CD14-positive monocyte (primary cell): ENCODE results near the gene SNX8. TPM values are rescaled to one million over a fixed set of nuclear protein-coding genes. Genes with fewer than 3 reads are reported as not detected.

Source experiments
- DNase-seq, 3 donors: peaks; one replicate each; pipeline ENCODE4 v3.0.0-alpha.2; 2011 to 2022
- H2AFZ ChIP-seq: 2 replicates; pipeline ENCODE4 v1.6.0; 2012; ENCODE audit warnings: mild to moderate bottlenecking, low read depth, low read length, inconsistent platforms; ENCODE audit not compliant: insufficient read depth, poor library complexity, severe bottlenecking
- H3K27ac ChIP-seq, 2 donors: 1 replicate in 1 of 2; 2 replicates in 1 of 2; pipeline ENCODE4 v1.5.1; 2012 to 2013; ENCODE audit warnings: low read length in 2 of 2, control low read depth in 1 of 2, inconsistent platforms in 1 of 2, low read depth in 1 of 2, mild to moderate bottlenecking in 1 of 2
- H3K27me3 ChIP-seq, 2 donors: one replicate each; pipeline versions ENCODE4 v1.6.0 to v1.6.1; 2011 to 2013; ENCODE audit warnings: low read length in 2 of 2; ENCODE audit not compliant: control insufficient read depth in 2 of 2, insufficient read depth in 2 of 2
- H3K36me3 ChIP-seq, 2 donors: replicated peaks in 1 of 2; 1 replicate in 1 of 2; 2 replicates in 1 of 2; pipeline versions ENCODE4 v1.5.1 to v1.6.1; 2012 to 2013; ENCODE audit warnings: low read length in 2 of 2, control low read depth in 1 of 2, inconsistent platforms in 1 of 2, mild to moderate bottlenecking in 1 of 2; ENCODE audit not compliant: insufficient read depth in 2 of 2, control insufficient read depth in 1 of 2
- H3K4me1 ChIP-seq, 2 donors: 1 replicate in 1 of 2; 2 replicates in 1 of 2; pipeline versions ENCODE4 v1.5.1 to v1.6.1; 2012 to 2013; ENCODE audit warnings: low read length in 2 of 2, control low read depth in 1 of 2, inconsistent platforms in 1 of 2, mild to moderate bottlenecking in 1 of 2, moderate library complexity in 1 of 2; ENCODE audit not compliant: insufficient read depth in 2 of 2, control insufficient read depth in 1 of 2
- H3K4me2 ChIP-seq: replicated peaks from 2 replicates; pipeline ENCODE3; 2012; ENCODE audit warnings: low read length, moderate library complexity, mild to moderate bottlenecking; ENCODE audit not compliant: poor library complexity, severe bottlenecking; ENCODE audit errors: extremely low read depth
- H3K4me3 ChIP-seq, 3 experiments: fragments of 200-600 bp in 1 of 3; sonication (generic) in 1 of 3; replicated peaks in 1 of 3; 1 replicate in 2 of 3; 2 replicates in 1 of 3; pipeline ENCODE4 v1.5.1; 2011 to 2013; ENCODE audit warnings: low read length in 3 of 3, mild to moderate bottlenecking in 3 of 3, control low read depth in 2 of 3, low read depth in 2 of 3, inconsistent platforms in 1 of 3, moderate library complexity in 1 of 3
- H3K79me2 ChIP-seq: 2 replicates; pipeline ENCODE4 v1.6.0; 2012; ENCODE audit warnings: mild to moderate bottlenecking, control low read depth, inconsistent platforms, low read length, moderate library complexity; ENCODE audit not compliant: insufficient read depth
- H3K9ac ChIP-seq: 2 replicates; pipeline ENCODE4 v1.6.0; 2017; ENCODE audit warnings: low read length, mild to moderate bottlenecking; ENCODE audit not compliant: insufficient read depth, poor library complexity, severe bottlenecking
- H3K9me3 ChIP-seq, 2 donors: replicated peaks in 1 of 2; 1 replicate in 1 of 2; 2 replicates in 1 of 2; pipeline versions ENCODE4 v1.5.1 to v1.6.1; 2012 to 2013; ENCODE audit warnings: low read length in 2 of 2, control low read depth in 1 of 2; ENCODE audit not compliant: control insufficient read depth in 1 of 2, insufficient read depth in 1 of 2
- H4K20me1 ChIP-seq: 2 replicates; pipeline ENCODE4 v1.6.0; 2012; ENCODE audit warnings: mild to moderate bottlenecking, low read length, control low read depth, moderate library complexity; ENCODE audit not compliant: insufficient read depth
- H3K27ac Mint-ChIP-seq, 7 donors: one replicate each; pipeline ENCODE4 v1.8.0; 2020; ENCODE audit warnings: mild to moderate bottlenecking in 7 of 7, mixed read lengths in 7 of 7, moderate library complexity in 6 of 7, inconsistent platforms in 2 of 7
- H3K27me3 Mint-ChIP-seq, 3 donors: one replicate each; pipeline ENCODE4 v1.8.0; 2021 to 2022; ENCODE audit warnings: low read depth in 3 of 3, mild to moderate bottlenecking in 3 of 3, mixed read lengths in 3 of 3, moderate library complexity in 3 of 3, inconsistent platforms in 1 of 3
- H3K36me3 Mint-ChIP-seq, 2 donors: one replicate each; pipeline ENCODE4 v1.8.0; 2020; ENCODE audit warnings: mixed read lengths in 2 of 2, inconsistent platforms in 1 of 2, mild to moderate bottlenecking in 1 of 2
- H3K4me1 Mint-ChIP-seq: one replicate; pipeline ENCODE4 v1.8.0; 2020; ENCODE audit warnings: mild to moderate bottlenecking, mixed read lengths
- H3K4me3 Mint-ChIP-seq, 2 donors: one replicate each; pipeline ENCODE4 v1.8.0; 2020; ENCODE audit warnings: mild to moderate bottlenecking in 2 of 2, mixed read lengths in 2 of 2, moderate library complexity in 1 of 2
- H3K9me3 Mint-ChIP-seq, 7 donors: one replicate each; pipeline ENCODE4 v1.8.0; 2020 to 2022; ENCODE audit warnings: mixed read lengths in 7 of 7, mild to moderate bottlenecking in 6 of 7, moderate library complexity in 6 of 7, inconsistent platforms in 2 of 7
- WGBS: methylation state at CpG from one replicate; pipeline ENCODE4 v1.1.5; 2013; ENCODE audit warnings: missing lambda C conversion rate; ENCODE audit not compliant: insufficient coverage; 5-methylcytosine and 5-hydroxymethylcytosine counted together
- intact Hi-C, 2 donors: fragments of 100-400 bp; cut with micrococcal nuclease; formaldehyde crosslinking; loops; one replicate each; pipeline versions ENCODE4 v1.15.0 to v1.15.1; 2023
- polyA plus RNA-seq, 3 donors: library from polyadenylated mRNA; depleted of rRNA in 1 of 3; unstranded in 2 of 3; stranded (reverse) in 1 of 3; fragments of 300-500 nt in 2 of 3; fragments of >200 nt in 1 of 3; fragmentation: Illumina TruSeq in 2 of 3; gene quantifications; 1 replicate in 2 of 3; 2 replicates in 1 of 3; pipeline ENCODE4 v1.2.3, GENCODE V29; 2012 to 2021
- TF ChIP-seq, protein P1 (sequence below): fragments of 200-600 bp; IDR thresholded peaks from one replicate; pipeline ENCODE4 v1.8.0; 2022; ENCODE audit warnings: antibody characterized with exemption, mild to moderate bottlenecking

Gene SNX8
- polyA plus RNA-seq, 3 donors: 15.4 to 43.7 (median 41.9) TPM

DNA sequence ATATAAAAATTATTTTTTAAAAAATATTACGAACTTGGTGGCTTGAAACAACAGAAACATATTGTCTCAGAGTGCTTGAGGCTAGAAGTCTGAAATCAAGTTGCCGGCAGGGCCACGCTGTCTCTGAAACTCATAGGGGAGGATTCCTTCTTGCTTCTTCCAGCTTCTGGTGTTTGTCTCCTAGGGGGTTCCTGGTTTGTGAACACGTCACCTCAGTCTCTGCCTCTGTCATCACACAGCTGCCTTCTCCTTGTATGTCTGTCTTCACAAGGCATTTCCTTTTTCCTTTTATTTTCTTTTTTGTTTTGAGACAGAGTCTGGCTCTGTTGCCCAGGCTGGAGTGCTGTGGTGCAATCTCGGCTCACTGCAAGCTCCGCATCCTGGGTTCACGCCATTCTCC is 12.7 kb upstream of the SNX8 start:
- peaks cover 0 to 3% (median 0%) of the 10 kb centered on the region in 3 donors for H3K27me3 Mint-ChIP-seq
- peak overlapping the region in 2 of 7 donors; percentile 1 to 50 for H3K27ac Mint-ChIP-seq
- H3K79me2 ChIP-seq: no peaks in the 10 kb centered on the region
- no peaks in the 10 kb centered on the region for H3K27me3 ChIP-seq
- H3K4me3 Mint-ChIP-seq: no peak overlapping the region
- H3K4me1 Mint-ChIP-seq: peaks cover 14% of the 10 kb centered on the region
- H3K4me2 ChIP-seq: no peak overlapping the region
- intact Hi-C loops: no loop called here
- no peaks in the 10 kb centered on the region for H3K9me3 ChIP-seq
- H3K36me3 Mint-ChIP-seq: no peaks in the 10 kb centered on the region
- H3K27ac ChIP-seq: no peak overlapping the region
- no peak overlapping the region for H3K9ac ChIP-seq
- H3K4me1 ChIP-seq: peaks cover 12% of the 10 kb centered on the region in 2 donors
- H3K4me3 ChIP-seq: no peak overlapping the region
- H3K9me3 Mint-ChIP-seq: peaks cover 0 to 2% (median 0%) of the 10 kb centered on the region in 7 donors
- H2AFZ ChIP-seq: no peak overlapping the region
- no peaks in the 10 kb centered on the region for H4K20me1 ChIP-seq
- H3K36me3 ChIP-seq: no peaks in the 10 kb centered on the region
- TF ChIP-seq, protein P1, sequence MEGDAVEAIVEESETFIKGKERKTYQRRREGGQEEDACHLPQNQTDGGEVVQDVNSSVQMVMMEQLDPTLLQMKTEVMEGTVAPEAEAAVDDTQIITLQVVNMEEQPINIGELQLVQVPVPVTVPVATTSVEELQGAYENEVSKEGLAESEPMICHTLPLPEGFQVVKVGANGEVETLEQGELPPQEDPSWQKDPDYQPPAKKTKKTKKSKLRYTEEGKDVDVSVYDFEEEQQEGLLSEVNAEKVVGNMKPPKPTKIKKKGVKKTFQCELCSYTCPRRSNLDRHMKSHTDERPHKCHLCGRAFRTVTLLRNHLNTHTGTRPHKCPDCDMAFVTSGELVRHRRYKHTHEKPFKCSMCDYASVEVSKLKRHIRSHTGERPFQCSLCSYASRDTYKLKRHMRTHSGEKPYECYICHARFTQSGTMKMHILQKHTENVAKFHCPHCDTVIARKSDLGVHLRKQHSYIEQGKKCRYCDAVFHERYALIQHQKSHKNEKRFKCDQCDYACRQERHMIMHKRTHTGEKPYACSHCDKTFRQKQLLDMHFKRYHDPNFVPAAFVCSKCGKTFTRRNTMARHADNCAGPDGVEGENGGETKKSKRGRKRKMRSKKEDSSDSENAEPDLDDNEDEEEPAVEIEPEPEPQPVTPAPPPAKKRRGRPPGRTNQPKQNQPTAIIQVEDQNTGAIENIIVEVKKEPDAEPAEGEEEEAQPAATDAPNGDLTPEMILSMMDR: no peak
- 94% methylated on average over 3 of the region's 7 CpGs for WGBS
- DNase-seq: no peak

DNA sequence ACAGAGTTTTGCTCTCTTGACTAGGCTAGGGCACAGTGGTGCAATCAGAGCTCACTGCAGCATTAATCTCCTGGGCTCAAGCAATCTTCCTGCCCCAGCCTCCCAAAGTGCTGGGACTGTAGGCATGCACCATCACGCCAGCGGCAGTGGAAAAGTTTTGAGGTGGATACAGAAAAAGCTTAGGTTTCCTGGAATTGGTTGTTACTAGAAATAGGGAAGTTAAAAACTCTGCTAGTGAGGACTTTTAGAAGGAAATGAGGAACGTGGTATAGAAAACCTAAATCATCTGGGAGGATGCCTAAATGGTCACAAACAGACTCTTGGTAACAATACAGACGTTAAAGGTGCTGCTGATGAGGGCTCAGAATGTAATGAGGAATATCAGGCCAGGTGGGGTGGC is 10.9 kb upstream of the SNX8 start:
- H2AFZ ChIP-seq: peak overlapping the region; percentile 66
- peak in 2 of 3 donors; percentile 23 to 44 for DNase-seq
- Mint-ChIP-seq H3K4me3 (peak overlapping the region in 1 of 2 donors; percentile 63), H3K36me3 (no peaks in the 10 kb centered on the region), H3K27ac (peak overlapping the region in 5 of 7 donors; percentile 22 to 81 (median 60)), H3K4me1 (peaks cover 14% of the 10 kb centered on the region), H3K9me3 (peaks cover 0 to 2% (median 0%) of the 10 kb centered on the region in 7 donors), H3K27me3 (peaks cover 0 to 3% (median 2%) of the 10 kb centered on the region in 3 donors)
- no peaks in the 10 kb centered on the region for H3K9me3 ChIP-seq
- H3K9ac ChIP-seq: no peak overlapping the region
- 0% methylated on average over 2 of the region's 4 CpGs for WGBS
- H3K4me3 ChIP-seq: no peak overlapping the region
- no peaks in the 10 kb centered on the region for H3K27me3 ChIP-seq
- H3K4me1 ChIP-seq: peaks cover 12% of the 10 kb centered on the region in 2 donors
- peak overlapping the region in 1 of 2 donors; percentile 1 for H3K27ac ChIP-seq
- no peaks in the 10 kb centered on the region for H4K20me1 ChIP-seq
- TF ChIP-seq, protein P1: no peak
- intact Hi-C loops: no loop called here
- no peaks in the 10 kb centered on the region for H3K36me3 ChIP-seq
- H3K79me2 ChIP-seq: no peaks in the 10 kb centered on the region
- H3K4me2 ChIP-seq: peak overlapping the region; percentile 39
